HG03378 (cell line): ENCODE data around the gene TLL2.

Experiments
- ATAC-seq: cut with Tn5 transposase; IDR thresholded peaks from one replicate; pipeline ENCODE4 v1.9.1; 2021; ENCODE audit warnings: mild to moderate bottlenecking, moderate library complexity; ENCODE audit not compliant: unreplicated experiment

TLL2 gene

DNA sequence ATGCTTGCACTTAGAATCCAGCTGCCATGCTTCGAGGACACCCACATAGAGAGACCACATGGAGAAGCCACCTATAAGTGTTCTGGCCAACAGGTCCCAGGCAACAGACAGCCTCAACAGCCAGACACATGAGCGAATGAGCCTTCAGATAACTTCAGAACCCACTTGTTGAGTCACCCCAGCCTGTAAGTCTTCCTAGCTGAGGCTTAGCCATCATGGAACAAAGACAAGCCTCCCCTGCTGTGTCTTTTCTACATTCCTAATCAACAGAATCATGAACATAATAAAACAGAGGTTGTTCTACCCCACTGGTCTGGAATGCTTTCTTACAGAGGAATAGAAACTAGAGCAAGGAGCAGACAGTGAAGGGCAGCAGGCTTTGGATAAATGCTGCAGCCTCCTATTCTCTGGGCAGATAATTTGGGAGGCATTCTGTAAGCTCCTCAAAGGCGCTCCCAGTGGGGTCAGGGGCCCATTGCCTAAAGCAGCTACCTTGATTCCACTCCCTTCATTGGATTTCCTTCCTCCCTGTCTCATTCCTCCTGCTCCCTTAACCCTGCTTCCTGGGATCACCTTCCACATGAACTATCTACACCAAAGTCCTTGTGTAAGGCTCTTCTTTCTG is 4.6 kb downstream of the TLL2 start:
- ATAC-seq: no peak

DNA sequence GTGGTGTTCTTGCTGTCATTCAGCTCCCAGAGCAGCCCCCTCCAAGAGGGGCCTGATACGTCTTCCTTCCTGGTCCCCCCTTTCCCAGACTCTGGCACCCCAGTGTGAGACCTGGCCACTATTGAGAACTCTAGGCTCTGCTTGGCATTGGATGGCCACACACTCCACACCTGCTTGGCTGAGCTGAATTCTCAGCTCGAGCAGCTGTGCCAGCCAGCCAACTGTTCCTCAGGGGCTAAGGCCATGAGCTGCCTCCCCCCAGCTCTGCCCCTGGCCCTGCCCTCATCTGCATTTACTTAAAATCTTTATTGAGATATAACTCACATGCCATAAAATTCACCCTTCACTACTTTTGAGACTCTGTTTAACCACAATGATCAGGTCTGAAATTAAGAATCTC is 6.7 kb downstream of the TLL2 start:
- no peak for ATAC-seq

DNA sequence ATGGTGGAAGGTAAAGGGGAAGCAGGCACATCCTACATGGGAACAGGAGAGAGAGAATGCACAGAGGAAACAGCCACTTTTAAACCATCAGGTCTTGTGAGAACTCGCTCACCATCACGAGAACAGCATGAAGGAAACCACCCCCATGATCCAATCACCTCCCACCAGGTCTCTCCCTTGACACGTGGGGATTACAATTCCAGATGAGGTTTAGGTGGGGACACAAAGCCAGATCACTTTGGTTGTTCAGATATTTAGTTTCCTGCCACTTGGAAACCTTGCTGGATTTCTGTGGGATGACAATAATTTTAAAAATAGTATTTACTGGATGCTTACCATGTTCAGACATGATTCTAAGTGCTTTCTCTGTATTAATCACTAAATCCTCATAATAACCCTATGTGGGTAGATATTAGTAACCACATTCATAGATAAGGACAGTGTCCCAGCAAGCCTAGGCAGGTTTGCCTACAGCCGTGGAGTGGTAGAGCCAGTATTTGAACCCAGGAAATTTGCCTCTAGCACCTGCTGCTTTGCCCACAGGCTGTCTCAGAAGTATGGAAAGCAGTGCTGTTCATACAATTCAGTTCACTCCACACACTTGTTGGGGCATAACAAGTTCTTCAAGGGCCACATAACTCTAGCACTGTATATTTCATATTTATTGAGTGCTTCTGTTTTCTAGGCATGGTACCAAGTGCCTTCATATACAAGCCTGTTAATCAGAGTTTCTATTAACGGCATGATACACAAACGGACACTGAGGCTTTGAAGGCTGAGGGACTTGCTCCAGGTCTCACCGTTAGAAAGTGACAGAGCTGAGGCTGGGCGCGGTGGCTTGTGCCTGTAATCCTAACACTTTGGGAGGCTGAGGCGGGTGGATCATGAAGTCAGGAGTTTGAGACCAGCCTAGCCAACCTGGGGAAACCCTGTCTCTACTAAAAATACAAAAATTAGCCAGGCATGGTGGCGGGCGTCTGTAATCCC is 8.3 kb downstream of the TLL2 start:
- no peak for ATAC-seq

DNA sequence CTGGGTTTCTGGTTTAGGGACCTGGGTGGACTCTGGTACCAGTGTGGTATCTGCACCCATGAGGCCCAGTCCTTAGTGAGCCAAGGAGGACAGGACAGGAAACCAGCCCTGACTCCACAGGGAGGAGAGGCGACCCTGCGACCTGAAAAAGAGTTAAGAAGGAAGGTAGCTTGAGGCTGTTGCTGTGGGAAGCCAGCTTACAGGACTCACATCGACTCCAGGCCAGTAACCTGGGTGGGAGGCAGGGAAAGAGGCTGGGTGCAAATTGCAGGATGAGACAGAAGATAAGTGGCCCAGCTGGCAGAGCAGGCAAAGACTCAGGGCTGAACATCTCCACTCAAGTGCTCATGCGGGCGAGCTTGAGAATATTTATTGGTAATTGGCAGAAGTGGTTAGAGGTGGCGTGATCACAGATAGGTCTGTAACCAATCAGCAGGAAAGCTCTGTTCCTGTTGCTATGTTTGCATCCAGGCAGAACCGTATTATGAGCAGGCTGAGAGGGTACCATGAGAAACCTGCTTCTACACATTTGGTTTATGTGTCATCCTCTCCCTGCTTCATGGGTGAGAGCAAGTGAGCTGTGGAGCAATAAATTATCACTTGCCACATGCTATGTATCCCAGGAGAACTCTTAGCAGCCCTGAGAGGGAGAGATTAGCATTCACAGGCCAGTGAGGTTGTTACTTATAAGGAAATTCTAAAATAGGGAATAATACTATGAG is 11.0 kb downstream of the TLL2 start:
- ATAC-seq: no peak

DNA sequence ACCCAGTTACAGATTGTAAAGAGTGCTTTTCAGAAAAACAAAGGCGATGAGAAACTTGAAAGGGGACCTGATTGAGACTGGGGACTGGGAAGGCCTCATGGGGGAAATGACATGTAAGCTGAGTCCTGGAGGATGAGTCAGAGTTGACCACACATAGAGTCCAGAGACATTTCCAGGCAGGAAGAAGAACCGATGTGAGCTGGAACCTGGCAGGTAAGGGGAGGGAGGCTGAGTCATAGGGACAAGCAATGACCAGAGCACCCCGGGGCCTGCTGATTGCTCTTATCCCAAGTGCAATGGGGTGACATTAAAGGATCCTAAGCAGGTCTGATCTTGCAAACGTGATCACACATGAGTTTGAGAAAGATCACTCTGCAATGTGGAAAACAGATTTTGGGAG is 11.7 kb downstream of the TLL2 start:
- no peak for ATAC-seq

DNA sequence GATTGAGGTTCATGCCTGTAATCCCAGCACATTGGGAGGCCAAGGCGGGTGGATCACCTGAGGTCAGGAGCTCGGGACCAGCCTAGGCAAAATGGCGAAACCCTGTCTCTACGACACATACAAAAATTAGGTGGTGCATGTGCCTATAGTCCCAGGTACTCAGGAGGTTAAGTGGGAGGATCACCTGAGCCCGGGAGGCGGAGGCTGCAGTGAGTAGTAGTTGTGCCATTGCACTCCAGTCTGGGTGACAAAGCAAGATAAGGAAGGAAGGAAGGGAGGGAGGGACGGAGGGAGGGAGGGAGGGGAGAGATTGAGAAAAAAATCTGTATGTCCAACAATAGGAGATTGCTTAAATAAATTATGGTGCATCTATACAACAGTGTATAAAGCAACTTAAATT is 13.2 kb downstream of the TLL2 start:
- no peak for ATAC-seq

DNA sequence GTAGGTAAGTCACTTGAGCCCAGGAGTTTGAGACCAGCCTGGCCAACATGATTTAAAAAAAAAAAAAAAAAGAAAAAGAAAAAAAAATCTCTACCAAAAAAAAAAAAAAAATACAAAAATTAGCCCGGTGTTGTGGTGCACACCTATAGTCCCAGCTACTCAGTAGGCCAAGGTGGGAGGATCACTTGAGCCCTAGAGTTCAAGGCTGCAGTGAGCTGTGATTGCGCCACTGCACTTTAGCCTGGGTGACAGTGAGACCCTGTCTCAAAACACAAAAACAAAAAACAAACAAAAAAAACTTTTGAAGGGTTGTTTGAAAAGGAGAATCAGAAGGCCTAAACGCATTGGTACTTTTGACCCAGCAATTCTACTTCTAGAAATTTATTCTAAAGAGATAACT is 13.7 kb downstream of the TLL2 start:
- no peak for ATAC-seq

DNA sequence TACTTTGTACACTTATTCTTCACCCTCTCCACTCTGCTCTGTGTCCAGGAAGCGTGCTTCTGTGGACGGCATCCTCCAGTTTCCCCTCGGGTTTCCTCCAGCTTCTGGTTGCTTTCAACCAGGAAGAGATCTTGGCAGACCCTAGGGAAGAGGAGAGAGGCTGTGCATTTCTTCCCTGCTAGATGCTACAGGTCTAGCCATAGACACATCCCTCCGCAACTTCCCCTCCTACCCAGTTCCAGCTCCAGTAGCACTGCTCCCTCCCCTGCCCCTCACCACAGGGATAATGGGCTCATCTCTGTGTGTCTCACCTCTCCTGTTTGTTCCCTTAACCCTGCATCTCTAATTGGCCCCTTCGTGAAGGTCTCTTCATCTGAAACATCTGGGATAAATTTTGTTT is 16.3 kb downstream of the TLL2 start:
- ATAC-seq: no peak

DNA sequence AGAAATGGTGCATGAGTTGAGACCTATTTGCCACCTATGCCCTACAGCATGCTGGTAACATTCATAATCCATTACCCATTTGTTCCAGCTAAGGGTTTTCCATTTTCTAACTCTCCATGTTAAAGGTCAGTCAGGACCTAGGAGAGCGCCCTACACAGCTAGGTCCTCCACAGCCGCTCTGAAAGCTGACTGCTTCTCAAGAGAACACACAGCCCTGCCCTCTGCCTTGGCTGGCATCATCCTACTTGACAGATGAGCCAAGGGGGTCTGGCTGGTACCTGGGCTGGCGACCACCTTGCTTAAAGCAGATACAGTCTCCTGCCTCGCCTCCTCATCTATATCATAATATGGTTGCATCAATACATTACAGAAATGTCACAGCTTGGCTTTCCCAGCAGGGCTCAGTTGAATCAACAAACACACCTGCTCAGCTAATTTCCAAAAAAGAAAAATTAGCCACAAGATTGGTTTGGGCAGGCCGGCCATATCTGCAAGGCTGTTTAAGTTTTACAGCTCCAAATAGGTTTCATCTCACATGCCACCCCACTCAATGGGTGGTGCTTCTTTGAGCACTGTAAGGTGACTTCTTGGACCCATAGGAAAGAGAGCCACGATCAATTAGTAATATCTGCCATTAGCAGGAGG is 17.3 kb downstream of the TLL2 start:
- no peak for ATAC-seq

DNA sequence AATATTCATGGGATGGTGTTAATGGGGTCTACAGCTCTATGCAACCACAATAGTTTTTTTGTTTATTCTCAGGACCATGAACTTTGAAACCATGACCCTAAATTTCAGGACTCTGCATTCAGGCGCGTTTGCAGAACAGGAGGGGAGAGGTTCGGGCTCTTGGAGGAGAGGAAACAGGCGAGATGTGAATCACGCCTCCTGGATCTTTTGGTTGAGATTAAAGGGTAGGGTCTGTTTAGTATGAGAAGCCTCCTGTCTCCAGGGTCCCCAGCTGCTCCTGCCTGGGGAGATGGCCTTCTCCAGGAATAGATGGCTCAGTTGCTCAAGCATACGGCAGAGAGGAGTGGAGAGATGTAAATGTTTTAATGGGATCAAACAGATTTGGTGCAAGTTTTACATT is 18.2 kb downstream of the TLL2 start:
- no peak for ATAC-seq

DNA sequence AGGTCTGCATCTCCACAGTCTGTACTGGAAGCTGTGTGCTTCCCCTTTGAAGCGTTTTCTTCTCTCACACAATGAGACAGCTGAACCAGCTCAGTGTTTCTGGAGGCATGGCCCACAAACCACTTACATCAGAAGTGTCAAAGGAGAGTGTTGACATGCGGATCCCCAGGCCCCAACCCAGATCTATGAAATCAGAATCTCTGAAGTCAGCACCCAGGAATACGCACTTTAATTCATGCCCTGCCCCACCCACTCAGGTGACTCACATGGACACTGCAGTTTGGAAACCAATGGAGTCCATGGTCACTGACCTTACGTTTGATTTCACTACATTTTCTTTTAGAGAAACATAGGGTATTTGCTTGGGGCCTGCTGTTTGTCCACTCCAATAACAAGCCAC is 19.0 kb downstream of the TLL2 start:
- ATAC-seq: no peak

DNA sequence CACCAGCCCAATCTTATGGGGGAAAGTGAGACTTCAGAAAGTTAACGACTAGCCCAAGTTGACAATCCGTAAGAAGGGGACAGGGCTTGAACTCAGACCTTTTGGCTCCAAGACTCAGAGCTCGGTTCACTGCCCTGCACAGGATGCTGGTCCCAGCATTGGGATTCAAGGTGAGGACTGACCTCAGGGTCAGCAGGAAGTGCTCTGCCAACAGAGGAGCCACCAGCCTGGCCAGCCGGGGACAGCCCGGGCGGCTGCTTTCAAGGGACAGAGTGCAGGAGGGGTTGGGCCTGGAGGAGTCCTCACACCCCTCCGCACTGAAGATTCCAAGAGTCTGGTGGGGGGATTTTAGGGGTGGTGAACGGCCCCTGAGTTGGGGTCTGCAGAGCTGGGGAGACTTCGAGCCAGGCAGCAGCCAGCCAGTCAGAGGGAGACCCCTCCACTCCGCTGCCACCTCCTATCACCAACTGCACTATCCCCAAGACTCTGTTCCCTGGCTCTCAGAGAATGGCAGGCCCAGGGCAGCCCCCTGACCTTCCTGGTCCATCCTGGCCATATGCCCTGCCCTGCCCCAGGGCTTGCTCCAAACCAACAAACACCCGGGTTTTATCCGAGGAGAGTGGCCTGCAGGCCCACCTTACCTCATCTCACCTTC is 19.7 kb downstream of the TLL2 start:
- no peak for ATAC-seq

DNA sequence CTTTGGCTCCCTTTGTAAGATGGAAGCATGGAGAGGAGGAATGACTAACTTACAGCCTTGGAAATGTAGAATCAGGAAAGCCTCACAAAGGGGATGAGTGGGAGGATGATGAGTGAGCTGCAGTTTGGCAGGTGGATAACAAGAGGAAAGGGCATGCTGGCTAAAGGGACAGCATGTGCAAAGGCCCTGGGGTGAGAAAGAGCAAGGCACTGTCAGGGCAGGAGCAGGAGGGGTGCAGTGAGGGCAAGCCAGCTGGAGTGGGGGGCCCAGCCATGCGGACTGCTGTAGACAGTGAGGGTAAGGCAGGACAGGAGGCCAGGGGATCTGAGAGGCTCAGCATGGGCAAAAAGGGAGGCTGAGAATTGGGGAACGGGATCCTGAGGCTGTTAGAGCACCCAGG is 20.5 kb downstream of the TLL2 start:
- no peak for ATAC-seq

DNA sequence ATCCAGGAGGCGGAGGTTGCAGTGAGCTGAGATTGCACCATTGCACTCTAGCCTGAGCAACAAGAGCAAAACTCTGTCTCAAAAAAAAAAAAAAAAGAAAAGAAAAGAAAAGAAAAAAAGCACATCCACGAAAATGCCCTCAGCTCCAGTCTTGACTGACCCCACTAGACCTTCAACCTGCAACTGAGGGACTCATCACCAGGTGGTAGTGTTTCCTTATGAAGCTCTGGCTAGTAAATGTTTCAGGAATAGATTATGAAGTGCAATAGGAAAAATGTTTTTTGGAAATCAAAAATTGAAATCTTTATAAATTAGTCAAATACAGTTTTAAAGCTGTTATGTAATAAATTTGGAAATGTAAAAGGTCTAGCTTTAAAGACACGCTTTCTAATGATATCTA is 22.4 kb downstream of the TLL2 start:
- ATAC-seq: no peak

DNA sequence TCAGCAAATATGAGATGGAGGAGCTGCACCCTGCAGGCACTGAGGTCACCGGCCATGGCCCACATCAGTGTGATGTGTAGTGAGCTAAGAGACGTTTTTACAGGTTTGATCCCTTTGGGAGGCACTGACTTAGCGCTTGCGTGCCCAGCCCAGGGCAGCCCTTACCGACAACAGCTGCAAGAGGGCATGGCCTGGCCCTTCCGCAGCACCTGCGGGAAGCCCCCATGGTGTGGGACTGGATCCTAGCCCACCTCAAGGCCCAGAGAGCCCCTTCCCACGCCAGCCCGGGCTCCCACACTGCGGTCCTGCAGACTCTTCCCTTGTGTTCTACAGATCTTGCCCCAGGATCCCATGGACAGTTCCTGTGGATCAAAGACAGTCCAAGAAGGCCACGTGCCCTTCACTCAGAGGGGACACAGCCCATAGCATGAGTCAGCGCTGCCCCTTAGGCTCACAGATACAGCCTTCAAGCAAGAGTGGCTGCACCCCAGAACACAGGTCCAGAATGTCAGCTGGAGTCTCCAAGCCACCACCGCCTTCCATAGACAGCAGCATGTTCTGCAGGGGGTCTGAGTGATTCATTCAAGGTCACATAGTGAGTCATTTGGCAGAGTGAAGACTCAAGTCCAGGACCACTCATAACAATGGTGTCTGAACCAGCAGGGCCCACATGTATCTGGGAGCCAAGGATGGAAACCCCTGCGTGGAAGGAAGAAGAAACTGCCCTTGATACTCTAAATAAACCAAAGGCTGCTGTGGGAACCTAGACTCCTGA is 25.4 kb downstream of the TLL2 start:
- no peak for ATAC-seq

DNA sequence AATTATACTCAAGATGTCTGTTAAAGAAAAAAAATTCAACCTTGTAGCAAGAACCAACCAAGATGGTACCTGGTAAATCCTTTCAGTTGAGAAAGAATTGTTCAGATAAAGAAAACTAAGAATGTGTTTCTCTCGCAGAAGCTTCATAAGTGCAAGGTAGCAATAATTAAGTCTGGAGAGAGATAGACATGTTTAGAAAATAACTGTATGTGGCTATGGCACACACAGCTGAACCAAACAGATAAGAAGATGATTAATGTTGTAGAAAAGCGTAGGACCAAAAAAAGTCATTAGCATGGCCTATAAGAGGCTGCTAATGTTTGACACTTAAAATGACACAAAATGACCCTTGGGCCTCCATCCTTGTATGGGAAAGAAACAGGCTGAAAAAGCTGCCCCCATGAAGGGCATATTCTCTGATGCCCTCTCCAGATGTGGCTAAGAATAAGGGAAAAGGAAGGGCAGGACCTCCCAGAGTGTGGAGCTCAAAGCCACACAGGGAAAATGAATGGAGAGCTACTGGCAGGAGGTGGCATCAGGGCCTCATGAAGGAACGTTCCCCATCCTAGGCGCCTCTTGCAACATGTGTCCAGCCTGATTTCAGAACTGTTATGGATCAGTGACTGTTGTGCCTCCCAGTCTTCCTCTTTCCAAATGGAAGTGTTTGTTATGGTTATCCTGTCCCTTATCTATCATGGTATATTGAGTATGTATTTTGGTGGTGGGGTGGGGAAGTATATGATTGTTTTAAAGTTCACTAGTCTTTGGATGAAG is 30.7 kb downstream of the TLL2 start:
- no peak for ATAC-seq

DNA sequence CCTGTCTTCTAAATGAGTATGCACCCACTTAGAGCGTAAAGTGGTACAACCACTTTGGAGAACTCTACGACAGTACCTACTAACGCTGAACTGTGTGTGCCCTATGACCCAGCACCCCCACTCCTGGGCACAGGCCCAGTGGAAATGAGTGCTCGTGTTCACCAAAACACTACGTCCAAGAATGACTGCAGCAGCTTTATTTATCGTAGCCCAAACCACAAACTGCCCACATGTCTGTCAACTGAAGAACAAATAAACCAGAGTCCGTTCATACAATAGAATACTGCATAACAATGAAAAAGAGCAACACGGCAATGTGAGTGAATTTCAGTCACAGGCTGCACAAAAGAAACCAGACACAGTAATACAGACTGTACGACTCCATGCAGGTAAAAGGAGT is 35.4 kb downstream of the TLL2 start:
- no peak for ATAC-seq

DNA sequence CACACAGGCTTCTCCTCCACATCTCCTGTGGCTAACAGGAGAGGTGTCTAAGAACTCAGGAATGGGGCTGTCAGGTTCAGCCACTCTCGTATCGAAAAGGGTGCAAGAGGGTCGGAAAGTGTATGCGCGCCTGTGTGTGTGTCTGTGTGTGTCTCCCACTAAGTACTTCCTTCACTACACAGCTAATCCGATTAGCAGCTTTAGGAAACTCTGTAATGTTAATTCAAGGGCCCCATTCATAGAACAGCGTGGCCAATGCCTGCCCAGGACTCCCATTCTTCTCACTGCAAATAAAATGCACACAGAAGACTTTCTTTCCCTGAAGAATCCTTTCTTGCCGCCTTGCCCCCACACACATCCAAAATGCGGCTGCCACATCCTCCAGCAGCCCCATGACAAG is 39.9 kb downstream of the TLL2 start:
- no peak for ATAC-seq

DNA sequence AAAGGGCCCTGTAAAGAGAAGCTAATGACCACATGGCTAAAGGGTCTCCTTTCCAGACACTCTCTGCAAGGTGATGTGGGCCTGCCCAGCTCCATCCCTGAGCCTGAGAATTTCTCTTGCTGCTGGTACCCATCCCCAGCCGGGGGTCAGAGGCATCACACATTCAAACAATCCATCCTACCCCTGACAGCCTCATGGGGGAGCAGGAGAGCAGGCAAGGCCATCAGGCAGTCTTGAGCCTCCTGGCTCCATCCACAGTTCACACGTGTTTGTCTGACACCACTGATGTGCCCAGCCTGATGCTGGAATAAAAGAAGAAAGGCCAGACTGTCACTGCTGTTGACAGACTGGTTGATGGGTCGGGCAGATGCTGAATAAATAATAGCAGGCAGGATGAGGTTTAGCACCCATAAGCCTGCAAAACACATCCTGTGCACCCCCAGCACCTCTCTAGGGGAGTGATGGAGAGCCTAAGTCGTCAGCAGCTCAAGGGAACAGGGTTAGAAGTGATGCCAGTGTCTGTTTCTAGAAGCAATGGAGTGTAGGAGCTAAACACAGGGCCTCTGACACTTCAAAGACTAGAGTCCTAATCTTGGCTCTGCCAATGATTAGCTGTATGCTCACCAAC is 43.5 kb downstream of the TLL2 start:
- no peak for ATAC-seq
